GM23248 (cell line): ENCODE data around the gene SLC35F3.

ENCODE experiments used
- EZH2 ChIP-seq: fragments of 200-600 bp; sonication (generic); IDR thresholded peaks from 2 replicates; pipeline ENCODE4 v1.6.1; 2018; ENCODE audit warnings: antibody characterized with exemption, mild to moderate bottlenecking; ENCODE audit not compliant: insufficient read depth, poor library complexity, severe bottlenecking
- EZH2phosphoT487 ChIP-seq: fragments of 200-600 bp; sonication (generic); IDR thresholded peaks from 2 replicates; pipeline ENCODE4 v1.6.1; 2018; ENCODE audit warnings: antibody characterized with exemption, moderate library complexity, mild to moderate bottlenecking, low read depth; ENCODE audit not compliant: insufficient read depth

DNA sequence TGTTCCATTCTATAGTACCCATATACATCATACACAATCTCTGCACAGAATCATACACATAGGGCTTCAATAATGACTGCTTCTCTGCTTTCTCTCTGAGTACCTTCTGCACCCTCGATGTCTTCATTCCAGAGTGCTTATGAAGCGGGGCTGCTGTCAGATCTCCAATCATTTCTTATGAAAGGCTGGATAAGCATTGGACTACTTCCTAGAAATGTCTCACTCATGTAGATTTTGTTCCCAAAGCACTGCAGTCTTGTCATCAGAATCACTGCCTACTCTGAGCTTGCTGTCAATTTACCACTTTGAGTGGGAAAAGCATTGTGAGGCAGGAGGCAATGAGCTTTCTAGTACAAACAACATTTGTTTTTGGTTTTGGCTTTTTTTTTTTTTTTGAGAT lies 179.0 kb downstream of the SLC35F3 start:
- TF ChIP-seq EZH2 = no peak
- no peak for TF ChIP-seq EZH2phosphoT487
